OCI-M1 (cell line): ENCODE measurements around the gene METTL8.
"Not testable (repeated sequence)": the region's sequence is repeated elsewhere in the genome, so short reads cannot be mapped to it uniquely, and the experiment has no call there.

ENCODE experiments used
- DNase-seq: peaks from one replicate; lab custom pipeline; 2025; lab: John Stamatoyannopoulos, UW

Gene METTL8

GRCh38 chr2:171422710-171423495, 10.9 kb downstream of the METTL8 start:
- not testable (repeated sequence) for DNase-seq

GRCh38 chr2:171420728-171421563, 12.8 kb downstream of the METTL8 start:
- DNase-seq = peak; percentile 40

- DNase-seq = no peak
These were observed 14.5 kb downstream of the METTL8 start for GRCh38 chr2:171419333-171419732.

- peak; percentile 86 for DNase-seq
These were observed 17.5 kb downstream of the METTL8 start for GRCh38 chr2:171416009-171416926.

GRCh38 chr2:171414645-171415044, 19.1 kb downstream of the METTL8 start:
- DNase-seq = peak; percentile 75

GRCh38 chr2:171412571-171413175, 21.1 kb downstream of the METTL8 start:
- DNase-seq = no peak

GRCh38 chr2:171411791-171412483, 21.9 kb downstream of the METTL8 start:
- no peak for DNase-seq

GRCh38 chr2:171411214-171411613, 22.6 kb downstream of the METTL8 start:
- no peak for DNase-seq

GRCh38 chr2:171410624-171411023, 23.2 kb downstream of the METTL8 start:
- DNase-seq = no peak

GRCh38 chr2:171410101-171410500, 23.7 kb downstream of the METTL8 start:
- DNase-seq = no peak

GRCh38 chr2:171409436-171409971, 24.3 kb downstream of the METTL8 start:
- DNase-seq = peak; percentile 35

GRCh38 chr2:171407676-171408044, 26.1 kb downstream of the METTL8 start:
- DNase-seq = no peak

GRCh38 chr2:171407030-171407675, 26.6 kb downstream of the METTL8 start:
- DNase-seq = peak; percentile 49

- DNase-seq = no peak
These were observed 27.7 kb downstream of the METTL8 start for GRCh38 chr2:171406044-171406443.

GRCh38 chr2:171405546-171405945, 28.2 kb downstream of the METTL8 start:
- DNase-seq = no peak

GRCh38 chr2:171404719-171405118, 29.1 kb downstream of the METTL8 start:
- no peak for DNase-seq

GRCh38 chr2:171404261-171404660, 29.5 kb downstream of the METTL8 start:
- no peak for DNase-seq

GRCh38 chr2:171402906-171403580, 30.7 kb downstream of the METTL8 start:
- no peak for DNase-seq

GRCh38 chr2:171401947-171402346, 31.8 kb downstream of the METTL8 start:
- no peak for DNase-seq

- DNase-seq = no peak
These were observed 33.4 kb downstream of the METTL8 start for GRCh38 chr2:171400395-171400794.
